ENCODE results near the gene APOBEC2. TPM values are rescaled to one million over a fixed set of nuclear protein-coding genes. Genes with fewer than 3 reads are reported as not detected.

APOBEC2 gene
- total and polyA plus RNA-seq, 2 donors = 7.0 to 12.0 TPM

DNA sequence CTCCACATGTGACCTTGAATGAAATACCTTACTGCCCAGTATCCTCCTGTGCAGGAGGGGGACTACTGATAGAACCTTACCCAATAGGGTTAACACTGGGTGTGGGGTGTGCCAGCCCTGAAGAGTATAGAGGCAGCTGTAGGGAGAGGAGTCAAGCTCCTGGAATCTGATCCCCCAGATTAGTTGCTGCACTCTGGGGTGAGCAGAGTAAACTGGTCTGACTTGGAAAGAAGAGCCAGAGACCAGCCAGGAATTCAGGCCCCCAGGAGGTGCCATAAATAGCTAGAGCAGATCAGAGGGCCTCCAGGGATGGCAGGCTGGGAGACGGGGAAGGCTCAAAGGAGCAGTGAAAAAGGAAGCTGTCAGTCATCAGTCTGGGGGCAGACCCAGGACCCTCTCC is 3.5 kb upstream of the APOBEC2 start:
- Histone ChIP-seq H3K4me1 (ENCODE audit: control insufficient read depth in 2 of 2, insufficient read depth in 2 of 2, low read length in 2 of 2) (peaks cover 31 to 34% of the 10 kb centered on the region in 2 donors), H3K9me3 (ENCODE audit: control insufficient read depth in 2 of 2, insufficient read depth in 1 of 2, low read length in 1 of 2) (no peaks in the 10 kb centered on the region), H3K27me3 (ENCODE audit: control insufficient read depth in 2 of 2, insufficient read depth in 1 of 2, low read length in 1 of 2) (no peaks in the 10 kb centered on the region), H3K27ac (ENCODE audit: low read depth in 1 of 2, low read length in 1 of 2) (no peak overlapping the region), H3K36me3 (ENCODE audit: control insufficient read depth in 2 of 2, insufficient read depth in 2 of 2, low read length in 1 of 2) (peaks cover 0 to 3% of the 10 kb centered on the region in 2 donors), H3K4me3 (ENCODE audit: low read length in 2 of 2) (no peak overlapping the region)
- no peak for DNase-seq (ENCODE audit: low read depth in 6 of 9, low spot score in 9 of 9)
- WGBS = 95% methylated on average over 1 of the region's 1 CpG

DNA sequence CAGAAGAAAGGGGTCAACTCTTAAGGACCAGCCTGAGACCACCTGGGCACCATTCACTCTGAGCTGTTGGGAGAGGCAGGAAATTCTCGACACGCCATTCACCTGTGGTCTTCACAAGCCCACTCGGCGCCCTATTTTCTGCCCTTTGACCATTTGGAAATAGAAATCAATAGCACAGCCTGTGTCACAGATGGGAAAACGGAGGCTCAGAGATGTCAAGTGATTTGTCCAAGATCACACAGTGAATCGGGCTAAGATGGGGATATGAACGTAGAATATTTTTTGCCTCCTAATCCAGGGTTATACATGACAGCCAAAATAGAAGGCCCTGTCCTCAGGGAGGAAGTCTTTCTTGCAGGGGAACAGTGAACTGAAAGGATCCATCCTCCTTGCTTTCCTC is 3.0 kb upstream of the APOBEC2 start:
- no peak overlapping the region for H3K27ac ChIP-seq (ENCODE audit: low read depth in 1 of 2, low read length in 1 of 2)

DNA sequence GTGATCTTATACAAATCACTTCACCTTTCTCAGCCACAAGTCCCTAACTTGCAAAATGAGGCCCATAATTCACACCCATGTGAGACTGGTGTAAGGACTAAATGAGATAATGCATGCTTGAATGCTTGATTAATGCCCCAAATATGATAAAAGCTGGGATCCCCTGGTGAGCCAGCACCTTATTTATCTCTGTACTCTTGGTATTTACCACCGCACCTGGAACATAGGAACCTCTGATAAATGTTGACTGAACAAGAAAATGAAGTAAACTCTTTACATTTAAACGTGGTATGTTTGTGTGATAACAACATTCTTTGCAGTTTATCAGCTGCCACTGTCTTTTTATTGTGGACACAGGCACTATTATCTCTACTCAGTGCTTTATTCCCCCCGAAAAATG is 2.5 kb upstream of the APOBEC2 start:
- peaks cover 0 to 3% of the 10 kb centered on the region in 2 donors for H3K36me3 ChIP-seq (ENCODE audit: control insufficient read depth in 2 of 2, insufficient read depth in 2 of 2, low read length in 1 of 2)
- H3K4me1 ChIP-seq (ENCODE audit: control insufficient read depth in 2 of 2, insufficient read depth in 2 of 2, low read length in 2 of 2) = peaks cover 41 to 44% of the 10 kb centered on the region in 2 donors
- DNase-seq (ENCODE audit: low read depth in 6 of 9, low spot score in 9 of 9) = no peak
- 92% methylated on average over 3 of the region's 3 CpGs for WGBS
- no peaks in the 10 kb centered on the region for H3K27me3 ChIP-seq (ENCODE audit: control insufficient read depth in 2 of 2, insufficient read depth in 1 of 2, low read length in 1 of 2)
- no peak overlapping the region for H3K27ac ChIP-seq (ENCODE audit: low read depth in 1 of 2, low read length in 1 of 2)
- no peaks in the 10 kb centered on the region for H3K9me3 ChIP-seq (ENCODE audit: control insufficient read depth in 2 of 2, insufficient read depth in 1 of 2, low read length in 1 of 2)
- no peak overlapping the region for H3K4me3 ChIP-seq (ENCODE audit: low read length in 2 of 2)

More for the DNA sequence above, 3.0 kb upstream of the APOBEC2 start:
- no peak overlapping the region for H3K4me3 ChIP-seq (ENCODE audit: low read length in 2 of 2)
- no peaks in the 10 kb centered on the region for H3K27me3 ChIP-seq (ENCODE audit: control insufficient read depth in 2 of 2, insufficient read depth in 1 of 2, low read length in 1 of 2)
- 92% methylated on average over 7 of the region's 7 CpGs for WGBS
- peaks cover 36 to 39% of the 10 kb centered on the region in 2 donors for H3K4me1 ChIP-seq (ENCODE audit: control insufficient read depth in 2 of 2, insufficient read depth in 2 of 2, low read length in 2 of 2)
- no peak for DNase-seq (ENCODE audit: low read depth in 6 of 9, low spot score in 9 of 9)
- no peaks in the 10 kb centered on the region for H3K9me3 ChIP-seq (ENCODE audit: control insufficient read depth in 2 of 2, insufficient read depth in 1 of 2, low read length in 1 of 2)
- peaks cover 0 to 3% of the 10 kb centered on the region in 2 donors for H3K36me3 ChIP-seq (ENCODE audit: control insufficient read depth in 2 of 2, insufficient read depth in 2 of 2, low read length in 1 of 2)

DNA sequence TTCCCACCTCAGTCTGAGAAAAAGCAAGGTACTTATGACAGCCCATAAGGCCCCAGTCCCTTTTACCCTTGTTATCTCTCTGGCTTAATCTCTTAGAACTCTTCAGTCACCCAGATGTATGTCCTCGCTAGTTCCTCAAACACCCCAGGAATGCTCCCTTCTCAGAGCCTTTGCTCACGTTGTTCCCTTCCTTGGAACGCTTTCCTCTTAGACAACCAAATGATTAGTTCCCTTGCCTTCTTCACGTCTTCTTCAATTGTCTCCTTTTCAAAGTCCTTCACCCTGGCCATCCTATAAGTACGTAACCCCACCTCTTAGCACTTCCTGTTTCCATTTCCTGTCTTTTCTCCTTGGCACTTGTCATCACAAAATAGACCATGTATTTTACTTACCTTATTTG is 1.1 kb upstream of the APOBEC2 start:
- H3K27ac ChIP-seq (ENCODE audit: low read depth in 1 of 2, low read length in 1 of 2) = peak overlapping the region; percentile 76 to 77
- no peak overlapping the region for H3K4me3 ChIP-seq (ENCODE audit: low read length in 2 of 2)
- no peaks in the 10 kb centered on the region for H3K27me3 ChIP-seq (ENCODE audit: control insufficient read depth in 2 of 2, insufficient read depth in 1 of 2, low read length in 1 of 2)
- H3K9me3 ChIP-seq (ENCODE audit: control insufficient read depth in 2 of 2, insufficient read depth in 1 of 2, low read length in 1 of 2) = no peaks in the 10 kb centered on the region
- H3K4me1 ChIP-seq (ENCODE audit: control insufficient read depth in 2 of 2, insufficient read depth in 2 of 2, low read length in 2 of 2) = peaks cover 48 to 54% of the 10 kb centered on the region in 2 donors
- DNase-seq (ENCODE audit: low read depth in 6 of 9, low spot score in 9 of 9) = peak in 3 of 9 donors; percentile 35 to 72 (median 42)
- WGBS = 57% methylated on average over 5 of the region's 5 CpGs
- H3K36me3 ChIP-seq (ENCODE audit: control insufficient read depth in 2 of 2, insufficient read depth in 2 of 2, low read length in 1 of 2) = peaks cover 0 to 3% of the 10 kb centered on the region in 2 donors

DNA sequence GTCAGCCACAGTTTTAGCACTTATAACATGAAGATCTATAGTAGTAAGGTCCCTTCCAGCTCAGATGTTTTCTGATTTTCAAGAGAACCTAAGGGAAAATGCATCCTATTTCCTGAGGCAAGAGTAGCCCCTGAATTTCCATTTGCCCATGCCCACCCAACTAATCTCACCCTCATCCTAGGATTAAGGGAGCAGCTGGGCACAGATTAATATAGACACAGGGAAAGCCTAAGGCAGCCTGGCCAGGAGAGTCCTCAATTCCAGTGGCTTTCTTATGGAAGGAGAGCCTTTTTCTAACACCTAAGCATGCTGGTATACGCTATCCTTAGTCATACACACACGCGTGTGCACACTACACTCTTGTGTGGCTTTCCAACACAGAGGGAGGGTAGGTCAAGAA is 1.5 kb downstream of the APOBEC2 start:
- 98% methylated on average over 3 of the region's 3 CpGs for WGBS

DNA sequence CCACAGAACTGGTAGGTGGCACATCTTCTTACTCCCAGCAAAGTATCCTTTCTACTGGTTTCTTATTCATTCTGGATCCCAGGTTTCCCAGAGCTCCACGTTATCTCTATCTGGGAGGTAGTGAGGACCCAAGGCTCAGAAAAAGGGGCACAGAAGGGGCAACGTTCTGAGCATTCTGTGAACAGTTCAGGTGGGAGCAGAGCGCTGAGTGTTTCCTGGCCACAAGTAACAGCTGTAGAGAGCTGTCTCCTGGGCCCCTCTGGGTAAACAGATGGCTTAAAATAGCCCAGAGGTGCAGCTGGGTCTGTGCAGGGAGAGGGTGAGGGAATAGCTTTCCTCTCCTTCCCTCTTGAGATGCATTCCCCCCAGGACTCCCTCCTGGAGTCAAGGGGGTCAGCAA is 2.1 kb downstream of the APOBEC2 start:
- Histone ChIP-seq H3K27ac (ENCODE audit: low read depth in 1 of 2, low read length in 1 of 2) (peak overlapping the region in 1 of 2 donors; percentile 94), H3K4me1 (ENCODE audit: control insufficient read depth in 2 of 2, insufficient read depth in 2 of 2, low read length in 2 of 2) (peaks cover 48 to 70% of the 10 kb centered on the region in 2 donors)
- WGBS = 5% methylated on average over 3 of the region's 3 CpGs

More for the DNA sequence above, 1.5 kb downstream of the APOBEC2 start:
- Histone ChIP-seq H3K36me3 (ENCODE audit: control insufficient read depth in 2 of 2, insufficient read depth in 2 of 2, low read length in 1 of 2) (peaks cover 0 to 7% of the 10 kb centered on the region in 2 donors), H3K9me3 (ENCODE audit: control insufficient read depth in 2 of 2, insufficient read depth in 1 of 2, low read length in 1 of 2) (no peaks in the 10 kb centered on the region), H3K4me1 (ENCODE audit: control insufficient read depth in 2 of 2, insufficient read depth in 2 of 2, low read length in 2 of 2) (peaks cover 48 to 69% of the 10 kb centered on the region in 2 donors), H3K27me3 (ENCODE audit: control insufficient read depth in 2 of 2, insufficient read depth in 1 of 2, low read length in 1 of 2) (no peaks in the 10 kb centered on the region), H3K4me3 (ENCODE audit: low read length in 2 of 2) (no peak overlapping the region), H3K27ac (ENCODE audit: low read depth in 1 of 2, low read length in 1 of 2) (peak overlapping the region in 1 of 2 donors; percentile 94)
- DNase-seq (ENCODE audit: low read depth in 6 of 9, low spot score in 9 of 9) = no peak

DNA sequence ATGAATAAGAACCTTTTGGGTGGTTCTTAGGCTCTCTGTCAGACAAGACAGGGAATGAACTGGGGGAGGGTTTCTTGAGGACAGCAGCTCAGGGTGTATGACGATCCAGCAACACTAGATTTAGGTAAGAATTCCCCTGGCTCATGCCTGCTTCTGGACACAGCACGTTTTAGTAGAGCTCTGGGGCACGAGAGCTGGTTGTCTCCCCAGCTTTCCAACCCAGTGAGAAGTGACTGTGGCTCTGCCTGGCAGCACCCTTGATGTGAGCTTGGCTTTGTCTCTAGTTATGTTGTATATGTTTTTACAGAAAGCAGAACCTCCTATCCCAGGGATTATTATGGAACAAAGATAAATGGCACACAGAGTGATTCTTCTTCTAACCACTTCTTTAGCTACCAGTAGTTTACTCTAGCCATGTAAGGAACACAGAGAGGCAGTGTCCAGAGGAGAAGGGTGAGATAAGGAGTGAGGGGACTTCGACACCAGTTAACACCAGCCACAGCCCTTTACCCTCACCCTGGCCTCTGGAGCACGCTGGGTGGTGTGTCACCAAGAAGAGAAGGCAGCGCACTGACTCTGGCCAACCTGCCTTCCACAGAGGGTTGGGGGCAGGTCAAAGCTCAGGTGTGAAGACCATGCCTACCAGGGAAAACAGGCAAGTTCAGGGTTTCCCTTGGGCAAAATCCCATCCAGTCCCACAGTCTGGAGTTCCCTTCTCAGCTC is 3.9 kb downstream of the APOBEC2 start:
- H3K4me3 ChIP-seq (ENCODE audit: low read length in 2 of 2) = no peak overlapping the region
- no peaks in the 10 kb centered on the region for H3K9me3 ChIP-seq (ENCODE audit: control insufficient read depth in 2 of 2, insufficient read depth in 1 of 2, low read length in 1 of 2)
- peaks cover 7 to 10% of the 10 kb centered on the region in 2 donors for H3K36me3 ChIP-seq (ENCODE audit: control insufficient read depth in 2 of 2, insufficient read depth in 2 of 2, low read length in 1 of 2)
- 90% methylated on average over 6 of the region's 6 CpGs for WGBS
- H3K27me3 ChIP-seq (ENCODE audit: control insufficient read depth in 2 of 2, insufficient read depth in 1 of 2, low read length in 1 of 2) = no peaks in the 10 kb centered on the region
- peaks cover 42 to 66% of the 10 kb centered on the region in 2 donors for H3K4me1 ChIP-seq (ENCODE audit: control insufficient read depth in 2 of 2, insufficient read depth in 2 of 2, low read length in 2 of 2)
- H3K27ac ChIP-seq (ENCODE audit: low read depth in 1 of 2, low read length in 1 of 2) = peak overlapping the region in 1 of 2 donors; percentile 48
- DNase-seq (ENCODE audit: low read depth in 6 of 9, low spot score in 9 of 9) = no peak

More for the DNA sequence above, 2.1 kb downstream of the APOBEC2 start:
- H3K27me3 ChIP-seq (ENCODE audit: control insufficient read depth in 2 of 2, insufficient read depth in 1 of 2, low read length in 1 of 2) = no peaks in the 10 kb centered on the region
- H3K36me3 ChIP-seq (ENCODE audit: control insufficient read depth in 2 of 2, insufficient read depth in 2 of 2, low read length in 1 of 2) = peaks cover 0 to 5% of the 10 kb centered on the region in 2 donors
- H3K9me3 ChIP-seq (ENCODE audit: control insufficient read depth in 2 of 2, insufficient read depth in 1 of 2, low read length in 1 of 2) = no peaks in the 10 kb centered on the region
- no peak overlapping the region for H3K4me3 ChIP-seq (ENCODE audit: low read length in 2 of 2)
- DNase-seq (ENCODE audit: low read depth in 6 of 9, low spot score in 9 of 9) = peak in 7 of 9 donors; percentile 37 to 84 (median 65)

DNA sequence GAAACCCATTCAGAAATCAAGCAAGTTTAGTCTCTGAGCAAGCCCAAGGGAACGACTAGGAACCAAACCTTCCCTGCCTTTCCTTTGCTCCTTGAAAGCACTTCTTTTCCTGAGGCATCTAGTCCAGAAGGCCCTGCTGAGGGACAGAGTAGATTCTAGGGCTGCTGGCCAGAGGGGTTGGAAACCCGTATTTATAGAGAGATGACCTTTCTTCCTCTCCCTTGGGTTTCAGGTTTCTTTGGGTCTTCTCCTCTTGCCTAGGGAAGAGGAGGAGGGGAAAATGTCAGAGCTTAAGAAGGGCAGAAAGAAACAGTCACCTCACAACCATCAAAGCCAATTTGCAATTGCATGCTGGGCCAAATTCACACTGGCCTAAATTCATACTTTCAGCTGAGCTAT is 5.8 kb downstream of the APOBEC2 start:
- no peak for DNase-seq (ENCODE audit: low read depth in 6 of 9, low spot score in 9 of 9)
- 95% methylated on average over 2 of the region's 2 CpGs for WGBS
- no peaks in the 10 kb centered on the region for H3K9me3 ChIP-seq (ENCODE audit: control insufficient read depth in 2 of 2, insufficient read depth in 1 of 2, low read length in 1 of 2)
- peaks cover 24 to 48% of the 10 kb centered on the region in 2 donors for H3K4me1 ChIP-seq (ENCODE audit: control insufficient read depth in 2 of 2, insufficient read depth in 2 of 2, low read length in 2 of 2)
- H3K27me3 ChIP-seq (ENCODE audit: control insufficient read depth in 2 of 2, insufficient read depth in 1 of 2, low read length in 1 of 2) = no peaks in the 10 kb centered on the region
- H3K36me3 ChIP-seq (ENCODE audit: control insufficient read depth in 2 of 2, insufficient read depth in 2 of 2, low read length in 1 of 2) = peaks cover 10 to 18% of the 10 kb centered on the region in 2 donors
- H3K4me3 ChIP-seq (ENCODE audit: low read length in 2 of 2) = no peak overlapping the region
- H3K27ac ChIP-seq (ENCODE audit: low read depth in 1 of 2, low read length in 1 of 2) = peak overlapping the region in 1 of 2 donors; percentile 33

DNA sequence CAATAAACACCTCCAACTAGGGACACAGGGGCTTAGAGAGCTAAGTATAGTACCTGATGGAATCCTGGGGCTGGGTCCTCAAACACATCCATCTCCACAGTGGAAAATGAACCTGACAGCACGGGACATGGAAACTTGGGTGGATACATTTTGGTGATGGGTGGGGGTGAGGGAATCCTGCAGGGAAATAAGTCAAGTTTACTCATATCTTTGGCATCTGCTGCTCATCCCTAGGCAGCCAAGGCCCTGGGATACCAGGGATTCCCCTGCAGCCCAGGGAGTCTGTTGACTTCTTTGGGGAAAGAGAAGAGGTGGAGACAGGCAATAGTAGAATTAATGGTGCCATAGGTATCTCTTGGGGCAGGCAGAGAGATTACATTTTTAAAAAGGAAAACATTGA is 6.6 kb downstream of the APOBEC2 start:
- 96% methylated on average over 1 of the region's 1 CpG for WGBS
- Histone ChIP-seq H3K36me3 (ENCODE audit: control insufficient read depth in 2 of 2, insufficient read depth in 2 of 2, low read length in 1 of 2) (peaks cover 10 to 25% of the 10 kb centered on the region in 2 donors), H3K27me3 (ENCODE audit: control insufficient read depth in 2 of 2, insufficient read depth in 1 of 2, low read length in 1 of 2) (no peaks in the 10 kb centered on the region), H3K4me1 (ENCODE audit: control insufficient read depth in 2 of 2, insufficient read depth in 2 of 2, low read length in 2 of 2) (peaks cover 16 to 46% of the 10 kb centered on the region in 2 donors), H3K27ac (ENCODE audit: low read depth in 1 of 2, low read length in 1 of 2) (no peak overlapping the region), H3K9me3 (ENCODE audit: control insufficient read depth in 2 of 2, insufficient read depth in 1 of 2, low read length in 1 of 2) (no peaks in the 10 kb centered on the region), H3K4me3 (ENCODE audit: low read length in 2 of 2) (no peak overlapping the region)
- no peak for DNase-seq (ENCODE audit: low read depth in 6 of 9, low spot score in 9 of 9)

All from thymus (tissue), 11 donors.